Motor neuron (in vitro differentiated cells): ENCODE measurements around the gene EPHX1. TPM values are rescaled to one million over a fixed set of nuclear protein-coding genes. Genes with fewer than 3 reads are reported as not detected.

Source experiments
- ATAC-seq, 8 experiments: fragments of 200-7000 bp; cut with Tn5 transposase; replicated peaks in 6 of 8; 2 replicates each; pipeline ENCODE4 v1.8.0; 2021; ENCODE audit warnings: mild to moderate bottlenecking in 8 of 8, moderate library complexity in 8 of 8
- H3K27ac ChIP-seq, 2 donors: fragments of 250-450 bp; sonication (Bioruptor Pico); 2 replicates each; pipeline ENCODE4 v1.9.0; 2021; ENCODE audit warnings: antibody characterized with exemption in 2 of 2, mild to moderate bottlenecking in 2 of 2, moderate library complexity in 1 of 2
- H3K4me1 ChIP-seq, 2 donors: fragments of 250-450 bp; sonication (Bioruptor Pico); replicated peaks in 1 of 2; 2 replicates each; pipeline ENCODE4 v1.6.1; 2021; ENCODE audit warnings: antibody characterized with exemption in 2 of 2, mild to moderate bottlenecking in 2 of 2, moderate library complexity in 1 of 2
- H3K4me3 ChIP-seq, 5 donors: fragments of 250-450 bp; sonication (Bioruptor Pico); 2 replicates each; pipeline ENCODE4 v1.9.0; 2021; ENCODE audit warnings: antibody characterized with exemption in 5 of 5, mild to moderate bottlenecking in 5 of 5, moderate library complexity in 4 of 5
- WGBS, 10 experiments: fragments of 450-650 bp; shearing (Covaris generic); methylation state at CpG; one replicate each; pipeline ENCODE4 v1.0.0; 2022; 5-methylcytosine and 5-hydroxymethylcytosine counted together
- in situ Hi-C, 9 experiments: fragments of 400-800 bp; cut with MboI; loops; one replicate each; pipeline ENCODE4 v1.15.0; 2021; ENCODE audit warnings: low sequenced_read_pairs in 9 of 9, low pct_unique_long_range_greater_than_20kb in 2 of 9; ENCODE audit not compliant: unreplicated experiment in 9 of 9
- total RNA-seq, 8 experiments: library from RNA; unstranded; fragments of 300-600 nt; gene quantifications; 2 replicates each; pipeline versions ENCODE4 v1.2.3 to v1.2.4, GENCODE V29; 2022

Gene EPHX1
- total RNA-seq, 8 experiments from 2014 or later: 8.1 to 56.2 (median 12.2) TPM

- peak in 2 of 8 experiments; percentile 37 to 70 for ATAC-seq
- in situ Hi-C loops: loop anchor here in 1 of 9 experiments (25.0 kb wide), 1 partner anchor 90 kb away; no protein-coding TSS in a partner anchor
- Histone ChIP-seq H3K27ac (no peak overlapping the region), H3K4me1 (peaks cover 10 to 20% of the 10 kb centered on the region in 2 donors), H3K4me3 (no peak overlapping the region)
- 40 to 100% (median 95%) methylated on average over 1 to 13 of the region's 13 CpGs; no CpG with 5 or more reads in 2 of the 10 experiments for WGBS, 10 experiments
Observed at GRCh38 chr1:225852413-225853124, 42.6 kb downstream of the EPHX1 start.

GRCh38 chr1:225853441-225853840 is 43.5 kb downstream of the EPHX1 start:
- Histone ChIP-seq H3K4me3 (no peak overlapping the region), H3K27ac (no peak overlapping the region), H3K4me1 (peaks cover 3 to 21% of the 10 kb centered on the region in 2 donors)
- in situ Hi-C loops: loop anchor here in 1 of 9 experiments (25.0 kb wide), 1 partner anchor 91 kb away; no protein-coding TSS in a partner anchor
- no peak for ATAC-seq
- WGBS, 10 experiments: 71 to 94% (median 92%) methylated on average over 3 to 10 of the region's 12 CpGs; no CpG with 5 or more reads in 7 of the 10 experiments

GRCh38 chr1:225855503-225856300 is 45.8 kb downstream of the EPHX1 start:
- in situ Hi-C loops: loop anchor here in 1 of 9 experiments (25.0 kb wide), 1 partner anchor 93 kb away; no protein-coding TSS in a partner anchor
- Histone ChIP-seq H3K27ac (no peak overlapping the region), H3K4me1 (peaks cover 0 to 13% of the 10 kb centered on the region in 2 donors), H3K4me3 (no peak overlapping the region)
- 81 to 97% (median 94%) methylated on average over 2 to 8 of the region's 10 CpGs; no CpG with 5 or more reads in 2 of the 10 experiments for WGBS, 10 experiments
- no peak for ATAC-seq

- H3K4me3 ChIP-seq: no peak overlapping the region
- 46 to 100% (median 81%) methylated on average over 2 to 5 of the region's 7 CpGs; no CpG with 5 or more reads in 1 of the 10 experiments for WGBS, 10 experiments
- H3K27ac ChIP-seq: no peak overlapping the region
- in situ Hi-C loops: loop anchor here in 1 of 9 experiments (25.0 kb wide), 1 partner anchor 95 kb away; no protein-coding TSS in a partner anchor
- H3K4me1 ChIP-seq: peaks cover 0 to 13% of the 10 kb centered on the region in 2 donors
- ATAC-seq: no peak
Observed at GRCh38 chr1:225857256-225857655, 47.3 kb downstream of the EPHX1 start.

GRCh38 chr1:225859151-225859550 is 49.2 kb downstream of the EPHX1 start:
- H3K4me1 ChIP-seq: peaks cover 3 to 13% of the 10 kb centered on the region in 2 donors
- in situ Hi-C loops: loop anchor here in 1 of 9 experiments (25.0 kb wide), 1 partner anchor 97 kb away; no protein-coding TSS in a partner anchor
- no peak for ATAC-seq
- no peak overlapping the region for H3K27ac ChIP-seq
- H3K4me3 ChIP-seq: no peak overlapping the region
- 84 to 100% (median 95%) methylated on average over 1 to 5 of the region's 5 CpGs; no CpG with 5 or more reads in 5 of the 10 experiments for WGBS, 10 experiments

- no peak overlapping the region for H3K4me3 ChIP-seq
- peaks cover 3 to 13% of the 10 kb centered on the region in 2 donors for H3K4me1 ChIP-seq
- no peak for ATAC-seq
- no peak overlapping the region for H3K27ac ChIP-seq
- 57 to 93% (median 85%) methylated on average over 1 to 5 of the region's 5 CpGs; no CpG with 5 or more reads in 4 of the 10 experiments for WGBS, 10 experiments
- in situ Hi-C loops: loop anchor here in 1 of 9 experiments (25.0 kb wide), 1 partner anchor 98 kb away; no protein-coding TSS in a partner anchor
Observed at GRCh38 chr1:225860107-225860506, 50.2 kb downstream of the EPHX1 start.

- in situ Hi-C loops: loop anchor here in 1 of 9 experiments (25.0 kb wide), 1 partner anchor 99 kb away; no protein-coding TSS in a partner anchor
- Histone ChIP-seq H3K4me3 (no peak overlapping the region), H3K4me1 (peaks cover 3 to 13% of the 10 kb centered on the region in 2 donors), H3K27ac (no peak overlapping the region)
- ATAC-seq: no peak
- WGBS, 10 experiments: 73 to 100% (median 95%) methylated on average over 1 to 6 of the region's 7 CpGs; no CpG with 5 or more reads in 2 of the 10 experiments
Observed at GRCh38 chr1:225860876-225861441, 51.0 kb downstream of the EPHX1 start.

GRCh38 chr1:225861834-225862580 is 52.1 kb downstream of the EPHX1 start:
- Histone ChIP-seq H3K4me1 (peaks cover 3 to 6% of the 10 kb centered on the region in 2 donors), H3K27ac (no peak overlapping the region), H3K4me3 (no peak overlapping the region)
- ATAC-seq: no peak
- WGBS, 10 experiments: 20 to 100% (median 79%) methylated on average over 1 to 10 of the region's 13 CpGs; no CpG with 5 or more reads in 4 of the 10 experiments
- in situ Hi-C loops: loop anchor here in 1 of 9 experiments (25.0 kb wide), 1 partner anchor 100 kb away; no protein-coding TSS in a partner anchor

GRCh38 chr1:225862581-225862950 is 52.6 kb downstream of the EPHX1 start:
- no peak for ATAC-seq
- 77 to 100% (median 94%) methylated on average over 1 to 8 of the region's 13 CpGs; no CpG with 5 or more reads in 4 of the 10 experiments for WGBS, 10 experiments
- H3K4me3 ChIP-seq: no peak overlapping the region
- in situ Hi-C loops: loop anchor here in 1 of 9 experiments (25.0 kb wide), 1 partner anchor 100 kb away; no protein-coding TSS in a partner anchor
- peaks cover 3 to 5% of the 10 kb centered on the region in 2 donors for H3K4me1 ChIP-seq
- no peak overlapping the region for H3K27ac ChIP-seq

GRCh38 chr1:225863167-225863566 is 53.2 kb downstream of the EPHX1 start:
- Histone ChIP-seq H3K27ac (no peak overlapping the region), H3K4me3 (no peak overlapping the region), H3K4me1 (peaks cover 0 to 3% of the 10 kb centered on the region in 2 donors)
- ATAC-seq: no peak
- WGBS, 10 experiments: 75 to 100% (median 100%) methylated on average over 2 to 5 of the region's 5 CpGs; no CpG with 5 or more reads in 5 of the 10 experiments
- in situ Hi-C loops: loop anchor here in 1 of 9 experiments (25.0 kb wide), 1 partner anchor 101 kb away; no protein-coding TSS in a partner anchor

- no peak for ATAC-seq
Observed at GRCh38 chr1:225865514-225865913, 55.6 kb downstream of the EPHX1 start.

More at GRCh38 chr1:225865514-225865913, 55.6 kb downstream of the EPHX1 start:
- in situ Hi-C loops: loop anchor here in 1 of 9 experiments (25.0 kb wide), 1 partner anchor 103 kb away; no protein-coding TSS in a partner anchor
- no peak overlapping the region for H3K4me3 ChIP-seq
- peaks cover 0 to 3% of the 10 kb centered on the region in 2 donors for H3K4me1 ChIP-seq
- no peak overlapping the region for H3K27ac ChIP-seq
- 88 to 100% (median 95%) methylated on average over 1 to 10 of the region's 13 CpGs; no CpG with 5 or more reads in 4 of the 10 experiments for WGBS, 10 experiments
